Activated CD4-positive, alpha-beta T cell treated with anti-CD3 and anti-CD28 coated beads, Interleukin-2, amount 50 U/mL, for 16 hours (primary cell): Measurements from ENCODE around the gene WDR4.
"Not testable (repeated sequence)": the region's sequence is repeated elsewhere in the genome, so short reads cannot be mapped to it uniquely, and the experiment has no call there.

Source experiments
- DNase-seq: peaks from one replicate; pipeline ENCODE4 v3.0.0-alpha.2; 2020

WDR4 gene

DNA sequence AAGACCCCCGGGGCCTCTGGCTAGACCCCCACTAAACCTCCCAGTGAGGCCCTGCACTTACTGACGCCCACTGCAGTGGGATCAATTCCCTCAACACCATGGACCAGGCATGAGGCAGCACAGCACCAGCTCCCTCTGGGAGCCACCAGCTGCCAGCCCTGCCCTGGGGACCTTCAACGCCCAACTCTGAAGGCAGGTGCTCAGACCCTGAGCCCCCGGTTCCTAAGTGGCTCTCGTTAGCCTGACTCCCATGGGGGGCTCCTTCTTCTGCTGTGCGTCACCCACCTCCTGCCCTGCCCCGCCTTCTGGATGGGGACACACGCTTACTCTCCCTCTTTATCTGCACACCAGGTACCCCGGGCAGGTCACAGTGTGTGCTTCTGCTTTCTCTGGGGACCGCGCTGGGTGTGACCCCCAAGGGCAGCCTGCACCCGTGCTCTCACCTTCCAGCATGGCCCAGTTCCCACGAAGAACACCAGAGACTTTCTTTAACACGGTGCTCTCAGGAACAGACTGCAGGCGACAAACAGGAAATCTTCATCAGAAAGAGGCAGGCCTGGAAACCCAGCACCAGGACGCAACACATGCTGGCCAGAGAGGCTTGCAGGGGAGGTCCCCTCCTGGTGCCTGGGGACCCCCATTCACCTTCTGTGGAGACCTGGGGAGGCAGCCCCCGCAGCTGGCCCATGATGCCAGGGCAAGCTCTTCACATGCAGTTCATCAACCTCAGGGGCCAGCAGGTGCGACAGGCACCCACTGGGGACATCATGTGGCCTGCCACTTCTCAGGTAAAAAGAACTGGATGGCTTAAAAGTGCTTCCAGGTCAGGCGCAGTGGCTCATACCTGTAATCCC lies 27.3 kb downstream of the WDR4 start:
- DNase-seq: no peak

GRCh38 chr21:42850866-42851391 lies 28.4 kb downstream of the WDR4 start:
- DNase-seq: peak; percentile 39

- no peak for DNase-seq
Measured at GRCh38 chr21:42850463-42850862, 28.9 kb downstream of the WDR4 start.

GRCh38 chr21:42849759-42850412 lies 29.5 kb downstream of the WDR4 start:
- DNase-seq: no peak

GRCh38 chr21:42848932-42849758 lies 30.2 kb downstream of the WDR4 start:
- no peak for DNase-seq

DNA sequence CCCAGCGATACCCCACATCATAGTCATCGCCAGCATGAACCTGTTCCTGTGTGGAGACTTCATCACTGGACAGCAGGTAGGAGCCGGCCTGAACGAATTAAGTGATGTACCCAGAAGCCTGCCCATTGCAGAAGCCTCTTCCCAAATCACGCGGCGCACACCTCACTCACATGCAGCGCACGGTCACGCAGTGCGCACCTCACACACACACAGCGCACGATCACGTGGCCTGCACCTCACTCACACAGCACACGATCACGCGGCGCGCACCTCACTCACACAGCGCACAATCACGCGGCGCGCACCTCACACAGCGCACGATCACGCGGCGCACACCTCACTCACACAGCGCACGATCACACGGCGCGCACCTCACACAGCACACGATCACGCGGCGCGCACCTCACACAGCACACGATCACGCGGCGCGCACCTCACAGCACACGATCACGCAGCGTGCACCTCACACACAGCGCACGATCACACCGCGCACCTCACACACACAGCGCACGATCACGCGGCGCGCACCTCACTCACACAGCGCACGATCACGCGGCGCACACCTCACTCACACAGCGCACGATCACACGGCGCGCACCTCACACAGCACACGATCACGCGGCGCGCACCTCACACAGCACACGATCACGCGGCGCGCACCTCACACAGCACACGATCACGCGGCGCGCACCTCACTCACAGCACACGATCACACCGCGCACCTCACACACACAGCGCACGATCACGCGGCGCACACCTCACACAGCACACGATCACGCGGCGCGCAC lies 31.0 kb downstream of the WDR4 start:
- DNase-seq: not testable (repeated sequence)

- no peak for DNase-seq
Measured at GRCh38 chr21:42847726-42848125, 31.6 kb downstream of the WDR4 start.

- DNase-seq: no peak
Measured at GRCh38 chr21:42847051-42847707, 32.2 kb downstream of the WDR4 start.

DNA sequence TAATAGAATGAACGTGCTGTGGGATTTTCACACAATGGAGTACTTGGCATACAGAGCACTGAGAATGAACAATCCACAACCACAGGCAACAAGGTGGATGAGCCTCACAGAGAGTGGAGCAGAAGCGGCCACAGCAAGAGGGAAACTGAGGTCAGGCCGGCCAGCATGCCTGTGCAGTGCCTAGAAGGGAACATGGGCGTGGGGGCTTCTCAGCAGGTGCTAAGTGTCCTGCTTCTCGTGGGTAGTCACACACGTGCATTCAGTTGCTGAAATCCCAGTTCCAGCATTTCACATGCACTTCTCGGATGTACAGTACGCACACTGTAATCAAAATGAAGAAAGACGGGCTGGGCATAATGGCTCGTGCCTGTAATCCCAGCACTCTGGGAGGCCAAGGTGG lies 33.1 kb downstream of the WDR4 start:
- DNase-seq: no peak

GRCh38 chr21:42845296-42845965 lies 33.9 kb downstream of the WDR4 start:
- DNase-seq: no peak

DNA sequence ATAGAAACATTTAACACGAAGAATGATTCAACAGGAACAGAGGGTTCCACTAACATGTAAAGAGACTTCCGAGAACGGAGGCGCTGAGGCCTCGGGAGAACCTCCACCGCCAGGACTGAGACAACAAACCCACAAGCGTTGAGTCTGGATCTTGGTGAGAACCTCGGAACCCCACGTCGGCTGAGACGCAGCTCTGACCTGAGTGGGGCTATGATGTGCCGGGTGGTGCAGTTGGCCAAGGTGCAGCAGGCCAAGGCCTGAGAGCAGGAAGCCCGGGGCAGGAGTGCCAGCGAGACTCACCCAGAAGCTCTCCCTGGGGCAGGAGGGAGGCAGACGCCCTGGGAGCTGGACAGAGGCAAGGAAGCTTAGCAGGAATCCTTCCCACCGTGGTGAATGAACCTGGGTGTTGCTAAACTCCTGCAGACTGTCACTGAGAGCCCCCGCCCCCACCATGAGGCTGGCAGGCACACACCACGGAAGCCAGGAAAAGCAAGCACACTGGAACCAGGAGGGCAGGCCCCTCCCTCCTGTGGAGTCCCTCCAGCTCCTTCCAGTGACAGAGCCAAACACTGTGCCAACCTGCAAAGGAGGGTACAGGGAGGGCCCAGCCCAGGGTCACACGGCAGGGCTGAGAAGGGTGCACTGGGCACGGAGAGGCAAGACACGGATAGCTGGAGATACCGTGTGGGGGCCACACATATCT lies 34.8 kb downstream of the WDR4 start:
- no peak for DNase-seq

DNA sequence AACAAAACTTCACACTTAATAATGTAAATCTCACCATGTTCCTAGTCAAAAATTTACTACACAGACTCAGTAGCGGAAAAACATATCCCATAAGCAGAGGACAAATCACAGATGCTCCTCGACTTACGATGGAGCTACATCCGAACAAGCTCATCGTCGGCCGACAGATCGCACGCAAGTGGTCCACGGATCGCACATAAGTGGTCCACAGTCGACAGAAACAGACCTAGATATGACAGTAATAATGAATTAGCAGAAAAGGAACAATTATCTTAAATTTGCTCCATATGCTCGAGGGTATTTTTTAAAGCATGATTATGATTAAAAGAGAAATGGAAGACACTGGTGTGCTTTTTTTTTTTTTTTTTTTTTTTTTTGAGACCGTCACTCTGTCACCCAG lies 36.3 kb downstream of the WDR4 start:
- no peak for DNase-seq

- not testable (repeated sequence) for DNase-seq
Measured at GRCh38 chr21:42841916-42842655, 37.3 kb downstream of the WDR4 start.

GRCh38 chr21:42841156-42841915 lies 38.0 kb downstream of the WDR4 start:
- DNase-seq: no peak

DNA sequence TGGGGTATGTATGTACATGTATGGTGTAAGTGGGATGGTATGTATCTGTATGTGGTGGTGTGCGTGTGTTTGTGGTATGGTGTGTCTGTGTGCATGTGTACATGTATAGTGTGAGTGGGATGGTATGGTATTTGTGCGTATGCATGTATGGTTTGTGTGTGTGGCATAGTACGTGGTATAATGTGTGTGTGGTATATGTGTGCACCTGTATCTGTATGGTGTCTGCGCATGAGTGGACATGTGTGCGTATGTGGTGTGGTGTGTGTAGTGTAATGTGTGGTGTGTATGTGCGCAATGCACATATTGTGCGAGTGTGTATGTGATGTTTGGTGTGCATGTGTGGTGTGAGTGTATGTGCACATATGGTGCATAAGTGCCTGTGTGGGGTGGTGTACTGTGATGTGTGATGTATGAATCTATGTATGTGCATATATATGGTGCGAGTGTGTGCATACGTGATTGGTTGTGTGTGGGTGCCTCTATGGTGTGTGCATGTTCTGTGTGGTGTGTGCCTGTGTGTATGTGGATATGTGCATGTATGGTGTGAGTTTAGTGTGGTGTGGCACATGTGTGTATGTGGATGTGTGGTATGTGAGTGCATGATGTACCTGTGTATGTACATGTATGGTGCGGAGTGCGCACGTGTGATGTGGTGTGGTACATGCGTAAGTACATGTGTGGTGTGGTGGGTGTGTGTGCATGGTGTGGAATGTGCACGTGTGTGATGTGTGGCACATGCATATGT lies 38.8 kb downstream of the WDR4 start:
- no peak for DNase-seq

- no peak for DNase-seq
Measured at GRCh38 chr21:42839271-42840231, 39.8 kb downstream of the WDR4 start.

DNA sequence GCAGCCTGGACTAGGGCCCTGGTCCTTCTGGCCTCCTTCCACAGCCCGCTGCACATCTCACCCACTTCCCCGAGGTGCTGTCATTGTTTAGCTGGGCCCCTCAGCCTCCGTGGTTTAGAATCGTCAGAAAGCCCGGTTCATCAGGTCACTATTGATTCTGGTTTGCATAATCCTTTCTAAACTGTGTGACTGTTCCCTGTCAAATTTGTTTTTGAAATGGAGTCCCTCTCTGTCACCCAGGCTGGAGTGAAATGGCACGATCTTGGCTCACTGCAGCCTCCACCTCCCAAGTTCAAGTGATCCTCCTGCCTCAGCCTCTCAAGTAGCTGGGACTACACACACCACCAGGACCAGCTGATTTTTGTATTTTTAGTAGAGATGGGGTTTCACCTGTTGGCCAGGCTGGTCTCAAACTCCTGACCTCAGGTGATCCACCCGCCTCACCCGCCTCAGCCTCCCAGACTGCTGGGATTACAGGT lies 41.1 kb downstream of the WDR4 start:
- not testable (repeated sequence) for DNase-seq
